Tibial nerve (tissue), 4 donors: ENCODE measurements around the gene SHKBP1.

Source experiments
- CTCF ChIP-seq, 5 experiments: fragments of 200-600 bp in 3 of 5; fragments of 450-650 bp in 2 of 5; sonication (generic) in 3 of 5; IDR thresholded peaks; one replicate each; pipeline ENCODE4 v1.5.1; 2016 to 2019; ENCODE audit warnings: antibody characterized with exemption in 5 of 5, mild to moderate bottlenecking in 3 of 5, moderate library complexity in 2 of 5
- EP300 ChIP-seq, 2 donors: sonication (generic); formaldehyde crosslinking; IDR thresholded peaks; one replicate each; pipeline ENCODE4 v1.6.1; 2017; ENCODE audit warnings: antibody characterized with exemption in 2 of 2, mild to moderate bottlenecking in 1 of 2

GRCh38 chr19:40604171-40604646 lies 27.5 kb downstream of the SHKBP1 start:
- TF ChIP-seq CTCF (IDR thresholded peaks at IDR 0.05) (peak in 1 of 5 experiments; percentile 6), EP300 (IDR thresholded peaks at IDR 0.05) (no peak)
